Stimulated activated CD8-positive, alpha-beta memory T cell treated with anti-CD3 and anti-CD28 coated beads, Interleukin-2, amount 100 ng/mL, for 1 hour (primary cell): ENCODE measurements around the gene POM121C.
"Not testable (repeated sequence)": the region's sequence is repeated elsewhere in the genome, so short reads cannot be mapped to it uniquely, and the experiment has no call there.

ENCODE experiments used
- DNase-seq, 2 donors: peaks; one replicate each; pipeline ENCODE4 v3.0.0-alpha.2; 2020; ENCODE audit warnings: low read depth in 2 of 2

The POM121C gene

GRCh38 chr7:75423481-75423880 is 62.6 kb downstream of the POM121C start:
- not testable (repeated sequence) for DNase-seq

GRCh38 chr7:75421798-75422710 is 64.0 kb downstream of the POM121C start:
- not testable (repeated sequence) for DNase-seq

- not testable (repeated sequence) for DNase-seq
Observed at GRCh38 chr7:75420152-75420551, 65.9 kb downstream of the POM121C start.

- DNase-seq: not testable (repeated sequence)
Observed at GRCh38 chr7:75419693-75420092, 66.4 kb downstream of the POM121C start.

- DNase-seq: not testable (repeated sequence)
Observed at GRCh38 chr7:75419210-75419609, 66.9 kb downstream of the POM121C start.

GRCh38 chr7:75418292-75418858 is 67.7 kb downstream of the POM121C start:
- not testable (repeated sequence) for DNase-seq

- DNase-seq: not testable (repeated sequence)
Observed at GRCh38 chr7:75416787-75417186, 69.3 kb downstream of the POM121C start.

- not testable (repeated sequence) for DNase-seq
Observed at GRCh38 chr7:75415829-75416373, 70.2 kb downstream of the POM121C start.

- not testable (repeated sequence) for DNase-seq
Observed at GRCh38 chr7:75415428-75415817, 70.7 kb downstream of the POM121C start.

GRCh38 chr7:75414708-75415427 is 71.2 kb downstream of the POM121C start:
- not testable (repeated sequence) for DNase-seq

- not testable (repeated sequence) for DNase-seq
Observed at GRCh38 chr7:75414204-75414603, 71.9 kb downstream of the POM121C start.

- not testable (repeated sequence) for DNase-seq
Observed at GRCh38 chr7:75410823-75411173, 75.3 kb downstream of the POM121C start.

- DNase-seq: not testable (repeated sequence)
Observed at GRCh38 chr7:75409880-75410822, 75.9 kb downstream of the POM121C start.

- not testable (repeated sequence) for DNase-seq
Observed at GRCh38 chr7:75404663-75405062, 81.4 kb downstream of the POM121C start.

- not testable (repeated sequence) for DNase-seq
Observed at GRCh38 chr7:75403455-75404443, 82.3 kb downstream of the POM121C start.

- not testable (repeated sequence) for DNase-seq
Observed at GRCh38 chr7:75400575-75400974, 85.5 kb downstream of the POM121C start.

GRCh38 chr7:75398771-75399700 is 87.1 kb downstream of the POM121C start:
- DNase-seq: not testable (repeated sequence)

GRCh38 chr7:75397865-75398264 is 88.2 kb downstream of the POM121C start:
- DNase-seq: not testable (repeated sequence)
